HG03066 (cell line): ENCODE measurements around the gene HILPDA.

Source experiments
- ATAC-seq: cut with Tn5 transposase; IDR thresholded peaks from one replicate; pipeline ENCODE4 v1.9.1; 2021; ENCODE audit warnings: low read depth; ENCODE audit not compliant: unreplicated experiment

Gene HILPDA

GRCh38 chr7:128455543-128456254, at the start of gene HILPDA:
Gene HILPDA (plus strand): TSS chr7:128455878. CDS start chr7:128457269, 1,391 bp downstream.
- peak; percentile 77 for ATAC-seq

GRCh38 chr7:128406314-128407232, 49.1 kb upstream of the HILPDA start:
- no peak for ATAC-seq

- no peak for ATAC-seq
Observed at GRCh38 chr7:128407233-128407589, 48.5 kb upstream of the HILPDA start.

GRCh38 chr7:128407751-128408708, 47.6 kb upstream of the HILPDA start:
- no peak for ATAC-seq

- ATAC-seq = no peak
Observed at GRCh38 chr7:128408709-128409595, 46.7 kb upstream of the HILPDA start.

GRCh38 chr7:128409596-128410450, 45.9 kb upstream of the HILPDA start, which contains the start of gene IMPDH1:
Gene IMPDH1 (minus strand): TSS chr7:128409982. CDS start chr7:128409901, 81 bp downstream.
- ATAC-seq = peak; percentile 78

- ATAC-seq = no peak
Observed at GRCh38 chr7:128410451-128410753, 45.3 kb upstream of the HILPDA start.

GRCh38 chr7:128415217-128415785, 40.4 kb upstream of the HILPDA start:
- no peak for ATAC-seq

- ATAC-seq = no peak
Observed at GRCh38 chr7:128417071-128417470, 38.6 kb upstream of the HILPDA start.

GRCh38 chr7:128419257-128419656, 36.4 kb upstream of the HILPDA start:
- ATAC-seq = no peak

GRCh38 chr7:128420773-128421172, 34.9 kb upstream of the HILPDA start:
- no peak for ATAC-seq

GRCh38 chr7:128421384-128421783, 34.3 kb upstream of the HILPDA start:
- no peak for ATAC-seq

- ATAC-seq = no peak
Observed at GRCh38 chr7:128422037-128422436, 33.6 kb upstream of the HILPDA start.

- ATAC-seq = no peak
Observed at GRCh38 chr7:128422842-128423241, 32.8 kb upstream of the HILPDA start.

- ATAC-seq = no peak
Observed at GRCh38 chr7:128424686-128425275, 30.9 kb upstream of the HILPDA start.

GRCh38 chr7:128425850-128426249, 29.8 kb upstream of the HILPDA start:
- ATAC-seq = no peak

- no peak for ATAC-seq
Observed at GRCh38 chr7:128427289-128427891, 28.3 kb upstream of the HILPDA start.

GRCh38 chr7:128430207-128430606, 25.5 kb upstream of the HILPDA start:
- ATAC-seq = no peak
